ENCODE data around the gene AMIGO1.

The AMIGO1 gene

DNA sequence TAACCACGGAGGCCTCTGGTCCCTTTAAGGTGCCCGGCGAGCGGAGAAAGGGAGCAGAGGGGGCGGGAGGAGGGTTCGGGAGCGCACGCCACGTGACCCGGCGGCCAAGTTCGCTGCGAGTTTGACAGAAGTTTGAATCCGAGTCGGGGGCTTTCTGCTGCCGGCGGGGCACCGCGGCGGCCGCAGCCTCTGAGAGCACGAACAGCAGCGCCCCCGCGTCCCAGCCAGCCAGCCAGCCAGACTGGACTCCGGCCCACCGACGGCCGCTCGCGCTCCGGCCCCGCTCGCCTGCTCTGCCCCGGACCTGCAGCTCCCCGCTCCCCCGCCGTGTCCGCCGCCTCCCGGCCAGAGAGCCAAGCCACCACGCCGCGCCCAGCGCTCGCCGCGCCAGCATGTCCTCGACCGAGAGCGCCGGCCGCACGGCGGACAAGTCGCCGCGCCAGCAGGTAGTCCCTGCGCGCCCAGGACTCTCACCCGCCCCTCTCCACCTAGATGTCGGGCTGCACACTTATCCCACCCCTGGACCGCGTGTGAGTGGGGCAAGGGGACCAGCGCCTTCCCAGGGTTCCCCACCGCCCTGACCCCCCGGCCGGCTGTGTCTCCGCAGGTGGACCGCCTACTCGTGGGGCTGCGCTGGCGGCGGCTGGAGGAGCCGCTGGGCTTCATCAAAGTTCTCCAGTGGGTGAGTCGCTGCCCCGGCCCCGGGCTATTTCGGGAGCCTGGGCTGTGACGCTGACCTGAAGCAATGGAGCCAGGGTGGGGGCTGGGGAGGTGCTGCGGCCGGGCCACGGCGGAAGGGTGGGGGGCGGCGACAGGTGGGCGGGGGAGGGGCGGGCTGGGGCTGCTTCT, 42.9 kb downstream of the AMIGO1 start, which contains the start of gene SYPL2:
SYPL2 (plus strand) TSS at position 95 of the 849 bp plus-strand sequence; CDS start at position 393, 298 bp downstream.
- DNase-seq (ENCODE audit: insufficient read length, low spot score) (no peak), FAIRE-seq (no peak)

DNA sequence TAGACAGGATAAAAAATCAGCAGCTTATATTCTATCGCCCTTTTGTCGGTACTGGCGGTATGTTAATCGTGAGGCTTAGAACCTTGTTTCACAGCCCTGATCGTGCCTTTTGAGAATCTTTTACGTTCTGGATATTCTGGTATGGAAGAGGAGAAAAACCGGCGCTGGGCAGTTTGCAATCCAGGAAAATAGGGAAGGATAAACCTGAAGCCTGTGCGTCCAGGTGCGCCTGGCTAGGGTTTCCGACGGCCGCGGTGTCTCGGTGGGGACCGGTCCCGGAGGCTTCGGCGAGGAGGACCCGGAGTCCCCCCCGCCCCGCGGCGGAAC, 43.4 kb downstream of the AMIGO1 start:
- DNase-seq (ENCODE audit: insufficient read length, low spot score): no peak

DNA sequence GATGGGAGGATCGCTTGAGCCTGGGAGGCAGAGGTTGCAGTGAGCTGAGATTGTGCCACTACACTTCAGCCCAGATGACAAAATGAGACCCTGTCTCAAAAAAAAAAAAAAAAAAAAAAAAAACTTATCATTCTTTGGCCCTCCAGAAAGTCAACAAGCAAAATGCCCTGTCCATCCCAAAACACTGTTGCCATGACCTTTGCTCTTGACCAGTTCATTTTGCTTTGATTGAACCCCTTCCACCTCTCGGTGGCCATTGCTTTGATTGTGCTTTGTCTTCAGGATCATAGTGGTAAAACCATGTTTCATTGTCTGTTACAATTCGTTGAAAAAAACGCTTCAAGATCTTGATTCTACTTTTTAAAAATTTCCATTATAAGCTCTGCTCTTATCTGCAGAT, 51.7 kb downstream of the AMIGO1 start:
- DNase-seq (ENCODE audit: insufficient read length, low spot score) (no peak), FAIRE-seq (no peak)

More for the DNA sequence above, 43.4 kb downstream of the AMIGO1 start:
- no peak for FAIRE-seq

DNA sequence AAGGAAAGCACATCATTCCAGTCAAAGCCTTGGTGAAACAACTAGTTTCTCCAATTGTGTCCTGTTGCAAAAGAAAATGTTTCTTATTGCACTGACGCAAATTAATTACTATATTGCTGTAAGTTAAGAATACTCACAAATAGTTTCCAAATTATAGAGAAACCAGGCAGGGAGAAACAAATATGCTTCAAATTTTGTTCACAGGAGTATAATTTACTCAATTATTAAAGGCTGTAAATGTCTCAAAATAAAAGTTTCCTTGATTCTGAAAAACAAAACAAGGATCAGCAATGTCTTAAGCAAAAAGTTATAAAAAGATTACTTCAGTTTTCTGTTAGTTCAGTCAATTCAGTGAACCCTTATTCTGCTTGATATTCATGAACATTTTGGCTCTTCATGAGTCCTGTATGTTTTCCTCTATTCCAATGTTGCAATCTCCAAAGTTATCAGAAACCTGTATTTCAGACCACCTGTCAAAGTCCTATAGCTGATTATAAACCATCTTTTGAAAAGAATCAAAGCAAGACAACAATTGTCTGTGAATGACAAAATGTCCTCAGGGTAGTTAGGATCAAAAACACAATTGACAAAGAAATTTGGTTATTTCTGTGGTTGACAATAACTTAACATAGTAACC, 54.9 kb downstream of the AMIGO1 start:
- no peak for FAIRE-seq

More for the DNA sequence above, 54.9 kb downstream of the AMIGO1 start:
- DNase-seq (ENCODE audit: insufficient read length, low spot score): no peak
